Stomach (tissue), 9 donors: ENCODE measurements around the gene TESK2. TPM values are rescaled to one million over a fixed set of nuclear protein-coding genes. Genes with fewer than 3 reads are reported as not detected.

Experiments
- DNase-seq, 2 donors: peaks; one replicate each; pipeline versions ENCODE4 v3.0.0 to v3.0.0-alpha.2; 2013 to 2019
- H3K27ac ChIP-seq, 5 donors: fragments of 200-600 bp in 4 of 5; sonication (generic) in 4 of 5; one replicate each; pipeline ENCODE4 v1.5.1; 2013 to 2019; ENCODE audit warnings: mild to moderate bottlenecking in 1 of 5, moderate library complexity in 1 of 5
- H3K27me3 ChIP-seq, 3 donors: fragments of 200-600 bp; sonication (generic); one replicate each; pipeline ENCODE4 v1.5.1; 2017 to 2019; ENCODE audit warnings: mixed run types in 1 of 3
- H3K36me3 ChIP-seq, 4 donors: fragments of 200-600 bp; sonication (generic); 1 replicate in 3 of 4; 2 replicates in 1 of 4; pipeline ENCODE4 v1.5.1; 2016 to 2019
- H3K4me1 ChIP-seq, 4 donors: fragments of 200-600 bp; sonication (generic); one replicate each; pipeline ENCODE4 v1.5.1; 2016 to 2019
- H3K4me3 ChIP-seq, 4 donors: fragments of 200-600 bp; sonication (generic) in 3 of 4; one replicate each; pipeline ENCODE4 v1.5.1; 2016 to 2019; ENCODE audit warnings: mild to moderate bottlenecking in 1 of 4
- H3K9me3 ChIP-seq, 4 donors: fragments of 200-600 bp; sonication (generic); one replicate each; pipeline ENCODE4 v1.5.1; 2016 to 2019
- CTCF ChIP-seq, 7 experiments: fragments of 450-650 bp in 4 of 7; fragments of 200-600 bp in 3 of 7; sonication (generic) in 3 of 7; IDR thresholded peaks; one replicate each; pipeline ENCODE4 v1.5.1; 2016 to 2019; ENCODE audit warnings: antibody characterized with exemption in 7 of 7, control low read depth in 2 of 7, mild to moderate bottlenecking in 1 of 7
- EP300 ChIP-seq: sonication (generic); formaldehyde crosslinking; IDR thresholded peaks from one replicate; pipeline ENCODE4 v1.6.1; 2017; ENCODE audit warnings: antibody characterized with exemption
- POLR2A ChIP-seq, 4 donors: fragments of 450-650 bp; IDR thresholded peaks; one replicate each; pipeline ENCODE4 v1.6.1; 2016; ENCODE audit warnings: antibody characterized with exemption in 4 of 4, control low read depth in 2 of 4, mild to moderate bottlenecking in 1 of 4, moderate library complexity in 1 of 4
- POLR2AphosphoS5 ChIP-seq, 3 donors: sonication (generic); formaldehyde crosslinking; IDR thresholded peaks; one replicate each; pipeline ENCODE4 v1.6.1; 2016; ENCODE audit warnings: antibody characterized with exemption in 3 of 3
- WGBS, 5 donors: extraction: QIAGEN DNeasy Blood & Tissue Kit in 3 of 5; methylation state at CpG; one replicate each; pipeline versions ENCODE4 v1.1.5 to v1.1.7; 2013 to 2018; 5-methylcytosine and 5-hydroxymethylcytosine counted together
- intact Hi-C: fragments of 100-400 bp; cut with DNase I; formaldehyde crosslinking; loops from one replicate; pipeline ENCODE4 v1.15.1; 2023; ENCODE audit warnings: low total_unique reads
- polyA plus RNA-seq, 3 donors: library from polyadenylated mRNA; stranded (reverse); fragments of 200-250 nt; gene quantifications; one replicate each; pipeline ENCODE4 v1.2.3, GENCODE V29; 2013
- total RNA-seq, 5 donors: library from RNA; depleted of rRNA; stranded (reverse); fragments of >200 nt; gene quantifications; one replicate each; pipeline versions ENCODE4 v1.1.0 to v1.2.3, GENCODE V29; 2014 to 2016
- donor health status: healthy with polysubstance abuse.
- donor health status: Bipolar disorder and iron deficiency.
- donor health status: healthy.

TESK2 gene
- total and polyA plus RNA-seq, 8 donors, result 2.8 to 11.2 (median 4.0) TPM; not detected in 1

GRCh38 chr1:45401524-45401923, 89.4 kb downstream of the TESK2 start:
- Histone ChIP-seq H3K4me1 (no peaks in the 10 kb centered on the region), H3K9me3 (no peaks in the 10 kb centered on the region), H3K4me3 (no peak overlapping the region), H3K27me3 (no peaks in the 10 kb centered on the region), H3K36me3 (no peaks in the 10 kb centered on the region), H3K27ac (no peak overlapping the region)
- TF ChIP-seq EP300 (no peak), CTCF (IDR thresholded peaks at IDR 0.05) (no peak), POLR2AphosphoS5 (IDR thresholded peaks at IDR 0.05) (no peak), POLR2A (IDR thresholded peaks at IDR 0.05) (no peak)
- intact Hi-C loops, result no loop called here
- WGBS, 5 donors, result 61 to 91% (median 68%) methylated on average over 2 of the region's 2 CpGs
- DNase-seq, result no peak

DNA sequence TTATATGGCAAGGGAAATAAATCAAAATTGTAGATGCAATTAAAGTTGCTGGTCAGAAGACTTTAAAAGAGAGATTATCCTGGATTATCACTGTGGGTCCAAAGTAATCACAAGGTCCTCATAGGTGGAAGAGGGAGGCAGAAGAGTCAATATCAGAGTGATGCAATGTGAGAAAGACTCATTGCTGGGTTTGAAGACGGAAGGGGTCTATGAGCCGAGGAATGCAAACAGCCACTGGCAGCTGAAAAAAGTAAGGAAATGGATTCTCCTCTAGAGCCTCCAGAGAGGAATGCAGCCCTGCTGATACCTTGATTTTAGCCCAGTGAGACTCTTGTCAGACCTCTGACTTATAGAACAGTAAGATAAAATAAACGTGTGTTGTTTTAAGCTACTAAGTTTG, 90.9 kb downstream of the TESK2 start:
- TF ChIP-seq POLR2AphosphoS5 (IDR thresholded peaks at IDR 0.05), result no peak
- no peak for TF ChIP-seq EP300
- no peak for TF ChIP-seq POLR2A (IDR thresholded peaks at IDR 0.05)
- no peak for TF ChIP-seq CTCF (IDR thresholded peaks at IDR 0.05)
- Histone ChIP-seq H3K9me3 (no peaks in the 10 kb centered on the region), H3K27ac (no peak overlapping the region), H3K36me3 (no peaks in the 10 kb centered on the region), H3K4me3 (no peak overlapping the region), H3K27me3 (no peaks in the 10 kb centered on the region), H3K4me1 (peaks cover 0 to 2% (median 0%) of the 10 kb centered on the region in 4 donors)
- WGBS, 5 donors, result 67 to 79% (median 74%) methylated on average over 3 of the region's 3 CpGs
- DNase-seq, result no peak
- intact Hi-C loops, result no loop called here

DNA sequence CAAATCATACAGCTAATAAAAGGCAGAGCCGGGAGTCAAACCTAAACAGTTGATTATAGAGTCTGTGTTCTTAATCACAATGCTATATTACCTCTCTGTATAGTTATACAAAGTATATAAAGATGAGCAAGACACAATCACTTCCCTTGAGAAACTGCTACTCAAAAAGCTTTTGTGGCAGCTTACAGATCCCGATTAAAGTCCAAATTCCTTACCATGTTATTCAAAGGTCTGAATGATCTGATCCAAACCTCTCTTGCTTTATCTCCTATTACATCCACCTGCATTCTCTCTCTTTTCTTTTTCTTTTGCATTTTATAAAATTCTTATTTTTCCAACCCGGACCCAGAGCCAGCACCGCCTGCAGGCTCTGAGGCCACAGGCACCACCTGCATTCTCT, 93.7 kb downstream of the TESK2 start:
- TF ChIP-seq CTCF (IDR thresholded peaks at IDR 0.05), result no peak
- no peak for TF ChIP-seq EP300
- no peak for TF ChIP-seq POLR2AphosphoS5 (IDR thresholded peaks at IDR 0.05)
- TF ChIP-seq POLR2A (IDR thresholded peaks at IDR 0.05), result no peak
- Histone ChIP-seq H3K27me3 (no peaks in the 10 kb centered on the region), H3K9me3 (no peaks in the 10 kb centered on the region), H3K27ac (no peak overlapping the region), H3K4me1 (peaks cover 0 to 26% (median 2%) of the 10 kb centered on the region in 4 donors), H3K4me3 (no peak overlapping the region), H3K36me3 (no peaks in the 10 kb centered on the region)
- 93 to 99% (median 96%) methylated on average over 4 of the region's 4 CpGs for WGBS, 5 donors
- DNase-seq, result no peak
- intact Hi-C loops, result no loop called here

DNA sequence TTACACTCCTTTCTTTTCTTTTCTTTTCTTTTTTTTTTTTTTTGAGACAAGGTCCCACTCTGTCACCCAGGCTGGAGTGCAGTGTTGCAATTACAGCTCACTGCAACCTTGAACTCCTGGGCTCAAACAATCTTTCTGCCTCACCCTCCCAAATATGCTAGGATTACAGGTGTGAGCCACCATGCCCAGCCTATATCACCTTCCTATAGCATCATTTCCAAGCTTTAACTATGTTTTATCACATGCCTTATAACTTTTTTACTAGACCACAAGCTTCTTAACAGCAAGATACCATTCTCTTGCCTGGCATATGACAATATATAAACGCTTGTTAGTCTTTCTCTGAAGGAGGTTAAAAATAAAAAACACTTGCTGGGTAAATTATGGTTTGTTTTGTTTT, 95.4 kb downstream of the TESK2 start:
- H3K4me3 ChIP-seq, result no peak overlapping the region
- no peak for TF ChIP-seq POLR2AphosphoS5 (IDR thresholded peaks at IDR 0.05)
- TF ChIP-seq POLR2A (IDR thresholded peaks at IDR 0.05), result no peak
- no peak for TF ChIP-seq CTCF (IDR thresholded peaks at IDR 0.05)
- no peak for TF ChIP-seq EP300
- no peaks in the 10 kb centered on the region for H3K36me3 ChIP-seq
- peaks cover 0 to 26% (median 2%) of the 10 kb centered on the region in 4 donors for H3K4me1 ChIP-seq
- no peak overlapping the region for H3K27ac ChIP-seq
- intact Hi-C loops, result no loop called here
- 75 to 96% (median 90%) methylated on average over 1 of the region's 1 CpG for WGBS, 5 donors
- no peak for DNase-seq
- H3K9me3 ChIP-seq, result no peaks in the 10 kb centered on the region
- no peaks in the 10 kb centered on the region for H3K27me3 ChIP-seq
